ENCODE measurements around the gene STPG3. TPM values are rescaled to one million over a fixed set of nuclear protein-coding genes. Genes with fewer than 3 reads are reported as not detected.
A peak's percentile ranks its signal among the peaks of the same experiment; 100 is the strongest.

STPG3 gene
- total and polyA plus RNA-seq, 2 of the 13 experiments (the other 11 are each of a cell fraction or from before 2014, with no cell fraction given) = not detected

GRCh38 chr9:137241490-137242268 is 9.4 kb upstream of the STPG3 start (continued):
- TF ChIP-seq ZNF142 (CRISPR knock-in tag; IDR thresholded peaks at IDR 0.05) = no peak; the same call in 1 of the 2 replicates
- TF ChIP-seq ARNT (IDR thresholded peaks at IDR 0.05) = no peak
- TF ChIP-seq ZNF839 (CRISPR knock-in tag; IDR thresholded peaks at IDR 0.05; ENCODE audit: borderline replicate concordance) = no peak
- TF ChIP-seq CEBPB (IDR thresholded peaks at IDR 0.05; ENCODE audit: borderline replicate concordance, low read depth, low read length) = no peak
- TF ChIP-seq, protein P1, sequence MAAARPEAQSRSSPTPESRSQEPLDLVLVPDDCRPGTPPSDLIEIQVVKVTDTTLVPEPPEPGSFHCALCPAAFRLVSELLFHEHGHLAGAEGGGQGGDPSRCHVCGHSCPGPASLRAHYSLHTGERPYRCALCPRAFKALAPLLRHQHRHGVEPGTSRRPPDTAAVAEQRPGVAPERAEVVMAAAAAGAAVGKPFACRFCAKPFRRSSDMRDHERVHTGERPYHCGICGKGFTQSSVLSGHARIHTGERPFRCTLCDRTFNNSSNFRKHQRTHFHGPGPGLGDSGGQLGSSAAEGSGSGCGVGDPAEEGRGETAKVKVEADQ (CRISPR knock-in tag; IDR thresholded peaks at IDR 0.05; ENCODE audit: borderline replicate concordance) = peak; percentile 34; the same call in 1 of the 2 replicates
- TF ChIP-seq GFI1 (CRISPR knock-in tag; IDR thresholded peaks at IDR 0.05; ENCODE audit: borderline replicate concordance) = no peak
- no peak for TF ChIP-seq ZNF749 (CRISPR knock-in tag; IDR thresholded peaks at IDR 0.05; ENCODE audit: borderline replicate concordance)
- TF ChIP-seq CBX2 (IDR thresholded peaks at IDR 0.05; ENCODE audit: low read depth, low read length) = no peak
- TF ChIP-seq CBX2 (CRISPR knock-in tag; IDR thresholded peaks at IDR 0.05; ENCODE audit: low read depth) = no peak
- 0 out of 2 replicates have a peak, but pooled peaks have one; percentile 6 for TF ChIP-seq PAX8 (CRISPR knock-in tag; IDR thresholded peaks at IDR 0.05; ENCODE audit: borderline replicate concordance)
- TF ChIP-seq MBNL3 (CRISPR knock-in tag; conservative IDR thresholded peaks at IDR 0.05) = no peak
- TF ChIP-seq IRX3 (CRISPR knock-in tag; IDR thresholded peaks at IDR 0.05; ENCODE audit: borderline replicate concordance, low read depth) = no peak; the same call in 1 of the 2 replicates
- TF ChIP-seq ZNF780A (CRISPR knock-in tag; IDR thresholded peaks at IDR 0.05) = no peak
- TF ChIP-seq MAZ (IDR thresholded peaks at IDR 0.05; ENCODE audit: borderline replicate concordance, low read depth, low read length) = no peak
- no peak for TF ChIP-seq MAZ (CRISPR knock-in tag; IDR thresholded peaks at IDR 0.05; ENCODE audit: low read depth)
- no peak for TF ChIP-seq ZNF296 (CRISPR knock-in tag; conservative IDR thresholded peaks at IDR 0.05)
- no peak for TF ChIP-seq TOPORS (CRISPR knock-in tag; IDR thresholded peaks at IDR 0.05)
- TF ChIP-seq, protein P2, sequence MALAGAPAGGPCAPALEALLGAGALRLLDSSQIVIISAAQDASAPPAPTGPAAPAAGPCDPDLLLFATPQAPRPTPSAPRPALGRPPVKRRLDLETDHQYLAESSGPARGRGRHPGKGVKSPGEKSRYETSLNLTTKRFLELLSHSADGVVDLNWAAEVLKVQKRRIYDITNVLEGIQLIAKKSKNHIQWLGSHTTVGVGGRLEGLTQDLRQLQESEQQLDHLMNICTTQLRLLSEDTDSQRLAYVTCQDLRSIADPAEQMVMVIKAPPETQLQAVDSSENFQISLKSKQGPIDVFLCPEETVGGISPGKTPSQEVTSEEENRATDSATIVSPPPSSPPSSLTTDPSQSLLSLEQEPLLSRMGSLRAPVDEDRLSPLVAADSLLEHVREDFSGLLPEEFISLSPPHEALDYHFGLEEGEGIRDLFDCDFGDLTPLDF (CRISPR knock-in tag; IDR thresholded peaks at IDR 0.05) = no peak; the same call in 1 of the 2 replicates
- no peak for TF ChIP-seq DBP (CRISPR knock-in tag; IDR thresholded peaks at IDR 0.05; ENCODE audit: not compliant biosample characterization)
- TF ChIP-seq LBX2 (CRISPR knock-in tag; IDR thresholded peaks at IDR 0.05; ENCODE audit: borderline replicate concordance) = no peak

All from HepG2 (cell line).